Measurements from ENCODE around the gene SKAP1.

Gene SKAP1

GRCh38 chr17:48144231-48144630, 285.8 kb downstream of the SKAP1 start:
- H3K27ac ChIP-seq = no peak overlapping the region
- TF ChIP-seq CTCF (conservative IDR thresholded peaks at IDR 0.05) = no peak

GRCh38 chr17:48143629-48144028, 286.4 kb downstream of the SKAP1 start:
- H3K27ac ChIP-seq = no peak overlapping the region
- TF ChIP-seq CTCF (conservative IDR thresholded peaks at IDR 0.05) = no peak

- TF ChIP-seq CTCF (conservative IDR thresholded peaks at IDR 0.05) = no peak
- H3K27ac ChIP-seq = no peak overlapping the region
Measured at GRCh38 chr17:48139944-48140343, 290.1 kb downstream of the SKAP1 start.

GRCh38 chr17:48137656-48138055, 292.4 kb downstream of the SKAP1 start:
- TF ChIP-seq CTCF (conservative IDR thresholded peaks at IDR 0.05) = no peak

GRCh38 chr17:48134912-48135480, 295.0 kb downstream of the SKAP1 start:
- H3K27ac ChIP-seq = no peak overlapping the region
- peak; percentile 33; the same call in 1 of the 2 replicates for TF ChIP-seq CTCF (conservative IDR thresholded peaks at IDR 0.05)

More at GRCh38 chr17:48137656-48138055, 292.4 kb downstream of the SKAP1 start:
- H3K27ac ChIP-seq = no peak overlapping the region

- no peak for TF ChIP-seq CTCF (conservative IDR thresholded peaks at IDR 0.05)
- H3K27ac ChIP-seq = no peak overlapping the region
Measured at GRCh38 chr17:48132385-48132784, 297.6 kb downstream of the SKAP1 start.

GRCh38 chr17:48131216-48131824, 298.7 kb downstream of the SKAP1 start:
- no peak overlapping the region for H3K27ac ChIP-seq
- TF ChIP-seq CTCF (conservative IDR thresholded peaks at IDR 0.05) = peak; percentile 92

All from VCaP (cell line).